Activated CD4-positive, alpha-beta T cell treated with anti-CD3 and anti-CD28 coated beads, Interleukin-10, Interleukin-2, amounts not matched to agents 100 ng/mL and 50 ng/mL, durations not matched to agents 16 hours and 8 hours (primary cell): ENCODE measurements around the gene ZNF234.
"Not testable (repeated sequence)": the region's sequence is repeated elsewhere in the genome, so short reads cannot be mapped to it uniquely, and the experiment has no call there.

Experiments used
- DNase-seq: peaks from one replicate; pipeline ENCODE4 v3.0.0-alpha.2; 2020

The ZNF234 gene

DNA sequence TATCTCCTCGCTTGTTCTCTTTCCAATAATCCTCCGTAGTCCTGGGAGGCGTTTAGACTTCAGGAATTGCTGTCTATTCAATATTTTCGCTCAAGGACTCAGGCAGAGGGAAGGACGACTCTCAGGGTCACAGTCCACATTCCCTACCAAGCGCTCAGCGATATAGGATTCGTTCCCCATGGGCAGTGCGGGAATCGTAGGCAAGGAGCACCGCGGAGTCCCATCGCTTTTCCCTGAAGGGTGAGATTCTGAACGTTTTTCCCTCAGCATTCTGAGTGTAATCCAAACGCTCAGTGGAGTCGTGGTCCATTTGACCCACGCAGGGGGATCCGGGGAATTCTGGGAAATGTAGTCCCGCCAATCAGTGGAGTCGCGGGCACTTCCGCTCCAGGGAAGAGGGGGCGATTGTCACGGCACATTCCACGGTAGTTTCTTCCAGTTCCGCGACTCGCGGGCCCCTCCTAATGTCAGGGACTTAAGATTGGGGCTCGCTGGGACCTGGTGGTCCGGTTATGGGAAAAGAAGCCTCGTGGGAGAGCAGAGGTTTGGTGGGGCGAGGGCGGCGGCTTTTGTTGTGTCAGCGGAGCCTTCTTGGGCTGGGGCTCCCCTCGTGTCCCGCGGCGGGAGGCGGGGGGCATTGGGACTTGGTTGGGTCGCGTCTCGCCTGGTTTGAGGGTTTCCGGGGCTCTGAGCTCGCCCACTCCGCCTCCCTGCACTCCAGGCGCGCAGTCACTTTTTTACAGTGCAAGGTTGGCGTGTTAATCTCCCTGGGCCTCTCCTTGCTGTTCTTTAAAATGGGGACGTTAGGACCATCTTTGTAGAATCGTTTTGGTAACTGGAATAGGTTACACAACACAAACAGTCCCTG is at the start of gene ZNF234:
Gene ZNF234, plus strand, starts transcription at position 364 of the 868 bp plus-strand sequence. CDS start 3,079 bp downstream, outside the sequence.
- DNase-seq = peak; percentile 79

DNA sequence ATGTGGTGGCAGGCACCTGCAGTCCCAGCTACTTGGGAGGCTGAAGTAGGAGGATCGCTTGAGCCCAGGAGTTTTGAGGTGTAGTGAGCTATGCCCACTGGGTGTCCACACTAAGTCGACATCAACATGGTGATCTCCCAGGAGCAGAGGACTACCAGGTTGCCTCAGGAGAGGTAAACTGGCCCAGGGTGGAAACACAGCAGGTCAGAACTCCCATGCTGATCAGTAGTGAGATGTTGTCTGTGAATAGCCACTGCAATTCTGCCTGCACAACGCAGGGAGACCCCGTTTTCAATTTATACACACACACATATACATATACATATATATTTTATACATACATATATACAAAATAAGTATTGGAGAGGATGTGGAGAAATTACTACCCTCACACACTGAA is 49.2 kb upstream of the ZNF234 start:
- DNase-seq = no peak

DNA sequence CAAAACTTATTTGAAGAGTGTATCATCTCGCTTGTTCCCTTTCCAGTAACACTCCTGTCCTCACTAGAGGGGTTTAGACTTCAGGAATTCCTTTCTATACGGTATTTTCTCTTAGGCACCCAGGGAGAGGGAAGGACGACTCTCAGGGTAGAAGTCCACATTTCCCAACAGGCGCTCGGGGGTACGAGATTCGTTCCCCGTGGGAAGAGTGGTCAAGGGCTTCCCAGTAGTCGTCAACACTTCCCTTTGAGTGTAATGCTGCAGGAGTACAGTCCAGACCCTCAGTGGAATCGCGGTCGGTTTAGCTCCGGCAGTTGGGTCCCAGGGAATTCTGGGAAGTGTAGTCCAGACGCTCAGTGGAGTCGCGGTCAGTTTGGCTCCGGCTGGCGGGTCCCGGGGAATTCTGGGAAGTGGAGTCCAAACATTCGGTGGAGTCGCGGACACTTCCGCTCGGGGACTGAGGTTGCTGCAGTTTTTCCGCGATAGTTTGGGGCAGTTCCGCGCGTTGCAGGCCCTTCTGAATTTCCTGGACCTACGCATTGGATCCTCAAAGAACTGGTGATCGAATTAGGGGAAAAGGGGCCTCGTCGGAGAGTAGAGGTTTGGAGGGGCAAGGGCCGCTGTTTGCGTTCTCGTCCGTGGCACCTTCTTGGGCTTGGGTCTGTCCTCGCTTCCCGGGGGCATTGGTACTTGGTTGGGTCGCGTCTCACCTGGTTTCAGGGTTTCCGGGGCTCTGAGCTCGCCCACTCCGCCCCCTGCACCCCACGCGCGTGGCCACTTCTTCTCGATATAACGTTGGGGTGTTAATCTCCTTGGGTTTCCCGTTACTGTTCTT is 47.2 kb upstream of the ZNF234 start, which contains the start of gene ZNF224:
Gene ZNF224, plus strand, starts transcription at position 431 of the 835 bp plus-strand sequence. CDS start 3,513 bp downstream, outside the sequence.
- peak; percentile 91 for DNase-seq

DNA sequence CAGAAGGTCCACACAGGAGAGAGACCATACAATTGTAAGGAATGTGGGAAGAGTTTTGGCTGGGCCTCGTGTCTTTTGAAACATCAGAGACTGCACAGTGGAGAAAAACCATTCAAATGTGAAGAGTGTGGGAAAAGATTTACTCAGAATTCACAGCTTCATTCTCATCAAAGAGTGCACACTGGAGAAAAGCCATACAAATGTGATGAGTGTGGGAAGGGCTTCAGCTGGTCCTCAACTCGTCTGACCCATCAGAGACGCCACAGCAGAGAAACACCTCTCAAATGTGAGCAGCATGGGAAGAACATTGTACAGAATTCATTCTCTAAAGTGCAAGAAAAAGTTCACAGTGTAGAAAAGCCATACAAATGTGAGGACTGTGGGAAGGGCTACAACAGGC is 33.6 kb upstream of the ZNF234 start:
- DNase-seq = no peak

DNA sequence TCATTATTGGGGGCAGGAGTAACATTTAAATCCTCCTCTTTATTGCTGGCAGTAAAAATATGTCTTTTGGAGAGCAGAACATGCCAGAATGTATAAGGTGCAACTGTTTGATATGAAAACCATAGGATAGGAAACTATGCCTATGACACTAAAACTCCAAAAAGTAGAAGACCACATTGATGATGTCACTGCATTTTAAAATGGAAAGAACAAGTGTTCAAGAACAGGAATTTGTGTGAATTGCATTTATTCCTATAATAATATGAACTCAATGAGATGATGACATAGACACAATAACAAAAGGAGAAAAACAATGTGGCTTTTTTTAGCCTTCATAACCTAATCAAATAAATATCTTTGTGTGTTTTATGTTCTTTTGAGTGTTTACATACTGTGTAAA is 31.9 kb upstream of the ZNF234 start:
- DNase-seq = no peak

DNA sequence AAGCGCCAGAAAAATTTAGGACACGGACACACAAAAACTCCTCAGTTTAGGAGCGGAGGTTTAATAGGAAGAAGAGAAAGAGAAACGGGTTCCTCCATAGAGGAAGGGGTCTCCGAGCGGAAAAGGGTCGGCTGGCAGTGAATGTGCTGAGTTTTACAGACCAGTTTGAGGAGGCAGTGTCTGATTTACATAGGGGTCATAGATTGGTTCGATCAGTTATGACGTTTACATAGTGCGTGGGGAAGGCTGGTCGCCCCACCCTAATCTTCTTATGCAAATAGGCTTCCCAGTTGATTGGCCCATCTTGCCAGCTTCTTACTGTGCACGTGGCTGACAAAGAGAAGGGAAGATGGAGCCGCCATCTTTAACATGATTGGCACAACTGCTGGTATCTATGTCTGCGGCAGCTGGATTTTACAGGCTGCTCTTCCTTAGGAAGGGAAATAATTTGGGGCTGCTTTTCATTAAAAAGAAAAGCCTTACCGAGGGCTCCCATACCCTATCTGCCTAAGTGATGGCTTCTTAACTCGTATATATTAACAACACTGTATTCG is 29.4 kb upstream of the ZNF234 start:
- DNase-seq = peak; percentile 23

DNA sequence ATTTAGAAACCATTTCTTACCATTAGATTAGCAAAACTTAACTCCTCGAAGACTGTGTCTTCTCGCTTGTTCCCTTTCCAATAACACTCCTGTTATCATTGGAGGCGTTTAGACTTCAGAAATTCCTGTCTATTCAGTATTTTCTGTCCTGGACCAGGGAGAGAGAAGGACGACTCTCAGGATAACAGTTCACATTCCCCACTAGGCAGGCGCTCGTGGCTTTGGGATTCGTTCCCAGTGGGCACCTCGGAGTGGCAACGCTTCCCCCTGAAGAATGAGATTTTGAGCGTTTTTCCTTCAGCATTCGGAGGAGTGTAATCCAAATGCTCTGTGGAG is 28.6 kb upstream of the ZNF234 start:
- no peak for DNase-seq

DNA sequence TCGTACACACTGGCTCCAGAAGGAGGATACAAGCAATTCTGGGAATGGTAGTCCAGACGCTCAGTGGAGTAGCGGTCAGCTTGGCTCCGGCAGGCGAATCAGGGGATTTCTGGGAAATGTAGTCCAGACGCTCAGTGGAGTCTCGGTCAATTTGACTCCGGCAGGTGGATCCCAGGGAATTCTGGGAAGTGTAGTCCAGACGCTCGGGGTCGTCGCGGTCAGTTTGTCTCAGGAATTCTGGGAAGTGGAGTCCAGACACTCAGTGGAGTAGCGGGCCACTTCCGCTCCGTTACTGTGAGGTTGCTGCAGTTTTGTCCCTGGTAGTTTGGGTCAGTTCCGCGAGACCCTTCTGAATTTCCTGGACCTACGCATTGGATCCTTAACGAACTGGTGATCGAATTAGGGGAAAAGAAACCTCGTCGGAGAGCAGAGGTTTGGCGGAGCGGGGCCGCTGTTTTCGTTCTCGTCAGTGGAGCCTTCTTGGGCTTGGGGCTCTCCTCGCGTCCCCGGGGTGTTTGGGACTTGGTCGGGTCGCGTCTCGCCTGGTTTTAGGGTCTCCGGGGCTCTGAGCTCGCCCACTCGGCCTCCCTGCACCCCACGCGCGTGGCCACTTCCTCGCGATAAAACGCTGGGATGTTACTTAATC is 28.1 kb upstream of the ZNF234 start, which contains the start of gene ZNF225:
Gene ZNF225, plus strand, starts transcription at position 262 of the 646 bp plus-strand sequence. CDS start 2,429 bp downstream, outside the sequence.
- DNase-seq = peak; percentile 96

DNA sequence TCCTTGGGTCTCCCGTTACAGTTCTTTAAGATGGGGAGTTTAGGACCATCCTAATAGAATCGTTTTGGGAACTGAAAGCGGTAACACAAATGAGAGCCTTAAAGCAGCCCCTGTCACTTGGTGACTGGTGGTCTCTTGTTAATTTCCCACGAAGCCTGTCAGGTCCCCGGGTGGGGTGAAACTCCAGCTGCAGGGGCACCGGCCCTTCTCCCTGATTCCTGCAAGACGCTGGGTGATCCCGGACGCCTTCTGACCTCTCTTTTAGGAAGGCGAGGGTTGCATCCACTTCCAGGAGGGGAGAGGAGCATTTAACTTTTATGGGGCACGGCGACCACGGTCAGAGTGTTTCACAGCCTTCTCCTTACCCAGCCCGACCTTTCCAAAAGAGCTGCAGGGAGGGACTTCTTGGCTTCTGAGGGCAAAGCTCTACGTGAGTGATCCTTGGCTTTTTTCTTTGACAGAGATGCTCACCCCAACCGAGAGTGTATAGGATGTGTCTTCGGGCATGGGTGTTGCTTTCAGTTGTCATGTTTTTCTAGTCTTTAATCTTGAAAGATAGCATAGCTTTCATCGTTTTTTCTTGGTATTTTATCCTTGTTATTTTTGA is 27.5 kb upstream of the ZNF234 start:
- DNase-seq = no peak

DNA sequence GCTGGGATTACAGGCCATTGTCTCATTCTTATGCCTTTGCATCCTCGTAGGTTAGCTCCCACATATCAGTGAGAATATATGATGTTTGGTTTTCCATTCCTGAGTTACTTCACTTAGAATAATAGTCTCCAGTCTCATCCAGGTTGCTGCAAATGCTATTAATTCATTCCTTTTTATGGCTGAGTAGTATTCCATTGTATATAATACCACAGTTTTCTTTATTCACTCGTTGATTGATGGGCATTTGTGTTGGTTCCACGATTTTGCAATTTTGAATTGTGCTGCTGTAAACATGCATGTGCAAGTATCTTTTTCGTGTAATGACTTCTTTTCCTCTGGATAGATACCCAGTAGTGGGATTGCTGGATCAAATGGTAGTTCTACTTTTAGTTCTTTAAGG is 20.2 kb upstream of the ZNF234 start:
- not testable (repeated sequence) for DNase-seq

DNA sequence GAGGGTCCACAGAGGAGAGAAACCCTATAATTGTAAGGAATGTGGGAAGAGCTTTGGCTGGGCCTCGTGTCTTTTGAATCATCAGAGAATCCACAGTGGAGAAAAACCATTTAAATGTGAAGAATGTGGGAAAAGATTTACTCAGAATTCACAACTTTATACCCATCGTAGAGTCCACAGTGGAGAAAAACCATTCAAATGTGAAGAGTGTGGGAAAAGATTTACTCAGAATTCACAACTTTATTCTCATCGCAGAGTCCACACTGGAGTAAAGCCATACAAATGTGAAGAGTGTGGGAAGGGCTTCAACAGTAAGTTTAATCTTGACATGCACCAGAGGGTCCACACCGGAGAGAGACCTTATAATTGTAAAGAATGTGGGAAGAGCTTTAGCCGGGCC is 9.4 kb upstream of the ZNF234 start:
- no peak for DNase-seq

DNA sequence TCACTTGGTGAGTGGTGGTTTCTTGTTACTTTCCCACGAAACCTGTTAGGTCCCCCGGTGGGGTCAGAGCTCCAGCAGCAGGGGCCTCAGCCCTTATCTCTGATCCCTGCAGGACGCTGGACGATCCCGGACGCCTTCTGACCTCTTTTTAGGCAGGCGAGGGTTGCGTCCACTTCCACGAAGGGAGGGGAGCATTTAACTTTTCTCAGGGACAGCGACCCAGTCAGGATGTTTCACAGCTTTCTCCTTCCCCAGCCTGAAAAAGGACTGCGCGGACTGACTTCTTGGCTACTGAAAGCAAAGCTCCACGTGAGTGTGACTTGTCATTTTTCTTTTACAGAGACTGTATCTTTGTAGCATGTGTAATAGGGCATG is 692 bp downstream of the ZNF234 start:
- DNase-seq = peak; percentile 2

DNA sequence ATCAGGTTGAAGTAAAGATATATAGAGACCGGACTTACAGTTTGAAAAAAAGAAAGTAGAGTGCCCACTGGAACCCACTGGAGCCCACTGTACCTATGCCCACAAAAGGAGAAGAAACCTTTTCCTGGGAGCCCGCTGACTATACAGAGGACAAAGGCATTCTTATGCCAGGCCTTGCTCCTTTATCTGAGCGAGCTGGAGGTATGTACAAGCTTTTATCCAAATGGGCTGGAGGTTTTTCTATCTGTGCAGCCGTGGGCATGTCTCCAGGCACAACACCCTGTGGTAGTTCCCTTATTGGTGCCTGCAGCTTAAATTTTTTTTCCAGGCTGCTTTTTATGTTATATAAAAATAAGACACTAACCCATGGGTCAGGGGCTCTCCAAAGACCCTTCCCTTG is 8.4 kb downstream of the ZNF234 start:
- no peak for DNase-seq

DNA sequence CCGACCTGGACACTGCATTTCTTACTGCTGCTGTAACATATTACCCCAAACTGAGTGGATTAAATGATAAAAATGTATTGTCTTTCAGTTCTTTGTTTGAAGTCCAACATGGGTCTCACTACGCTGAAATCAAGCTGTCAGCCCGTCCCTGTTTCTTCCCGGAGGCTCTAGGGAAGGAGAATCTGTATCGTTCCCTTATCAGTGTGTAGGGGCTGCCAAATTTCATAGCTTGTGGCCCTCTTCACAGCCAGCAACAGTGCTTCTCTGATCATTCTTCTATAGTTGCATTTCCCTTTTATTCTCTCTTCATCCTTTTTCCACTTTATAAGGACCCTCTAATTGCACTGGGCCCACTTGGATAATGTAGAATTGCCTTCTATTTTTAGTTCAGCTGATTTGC is 10.1 kb downstream of the ZNF234 start:
- no peak for DNase-seq

DNA sequence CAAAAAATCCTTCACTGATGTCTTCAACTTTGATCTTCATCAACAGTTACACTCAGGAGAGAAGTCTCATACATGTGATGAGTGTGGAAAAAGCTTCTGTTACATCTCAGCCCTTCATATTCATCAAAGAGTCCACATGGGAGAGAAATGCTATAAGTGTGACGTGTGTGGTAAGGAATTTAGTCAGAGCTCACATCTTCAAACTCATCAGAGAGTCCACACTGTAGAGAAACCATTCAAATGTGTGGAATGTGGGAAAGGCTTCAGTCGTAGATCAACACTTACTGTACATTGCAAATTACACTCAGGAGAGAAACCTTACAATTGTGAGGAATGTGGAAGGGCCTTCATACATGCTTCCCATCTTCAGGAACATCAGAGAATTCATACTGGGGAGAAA is 15.1 kb downstream of the ZNF234 start:
- no peak for DNase-seq

DNA sequence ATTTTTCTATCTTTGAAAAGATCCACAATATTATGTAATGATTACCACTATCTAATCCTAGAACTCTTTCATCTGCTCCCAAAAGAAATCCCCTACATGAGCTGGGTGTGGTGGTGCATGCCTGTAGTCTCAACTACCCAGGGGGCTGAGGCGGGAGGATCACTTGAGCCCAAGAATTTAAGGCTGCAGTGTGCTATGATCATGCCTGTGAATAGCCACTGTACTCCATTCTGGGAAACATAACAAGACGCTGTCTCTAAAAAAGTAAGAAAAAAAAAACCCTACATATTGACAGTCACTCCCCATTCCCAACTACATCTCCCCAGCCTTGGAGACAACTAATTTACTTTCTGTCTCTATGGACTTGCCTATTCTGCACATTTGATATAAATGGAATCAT is 22.4 kb downstream of the ZNF234 start:
- DNase-seq = no peak

DNA sequence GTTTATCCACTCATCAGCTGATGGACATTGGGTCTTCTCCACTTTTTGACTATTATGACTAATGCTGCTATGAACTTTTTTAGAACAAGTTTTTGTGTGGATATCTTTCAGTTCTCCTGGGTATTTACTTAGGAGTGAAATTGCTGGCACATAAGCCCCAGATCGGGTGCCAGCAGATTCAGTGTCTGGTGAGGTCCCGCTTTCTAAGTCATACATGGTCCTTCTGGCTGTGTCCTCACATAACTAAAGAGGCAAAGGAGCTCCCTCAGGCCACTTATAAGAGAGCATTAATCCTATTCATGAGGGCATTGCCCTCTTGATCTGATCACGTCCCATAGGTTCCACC is 22.9 kb downstream of the ZNF234 start:
- DNase-seq = no peak

DNA sequence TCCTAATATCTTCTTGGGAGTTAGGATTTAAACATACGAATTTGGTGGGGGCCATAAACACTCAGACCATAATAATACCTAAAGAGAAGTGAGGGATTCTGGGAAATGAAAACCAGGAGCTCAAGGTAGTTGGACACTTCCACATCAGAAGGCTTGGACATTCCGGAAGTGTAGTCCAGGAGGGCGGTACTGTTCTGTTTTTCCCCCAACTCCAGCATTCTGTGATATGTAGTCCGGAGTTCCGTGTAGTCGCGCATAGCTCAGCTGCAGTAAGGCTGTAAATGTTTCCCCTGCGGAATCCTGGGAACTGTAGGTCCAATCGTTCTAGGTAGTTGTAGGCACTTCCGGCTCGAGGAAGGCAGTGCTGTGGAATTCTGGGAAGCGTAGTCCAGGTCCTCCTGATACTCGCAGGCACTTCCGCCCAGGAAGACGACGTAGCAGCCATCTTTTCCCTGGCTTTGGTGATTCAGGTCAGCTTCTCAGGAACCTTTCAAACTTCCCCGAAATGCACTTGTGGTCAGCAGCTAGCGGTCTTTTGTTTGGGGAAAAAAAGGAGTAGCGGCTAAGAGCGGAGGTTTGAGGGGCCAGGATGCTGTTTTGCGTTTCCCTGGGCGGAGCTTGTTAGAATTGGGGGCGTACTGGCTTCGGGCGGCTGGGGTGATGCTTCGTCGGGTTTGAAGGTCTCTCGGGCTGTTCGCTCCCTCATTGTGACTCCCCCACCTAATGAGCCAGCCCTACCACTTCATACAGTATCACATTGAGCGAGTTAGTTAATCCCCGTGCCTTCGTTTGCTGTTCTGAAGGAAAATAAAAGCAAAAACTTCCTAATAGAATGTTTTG is 23.5 kb downstream of the ZNF234 start, which contains the start of gene ZNF226:
Gene ZNF226, plus strand, starts transcription at position 428 of the 840 bp plus-strand sequence. CDS start 4,981 bp downstream, outside the sequence.
- DNase-seq = peak; percentile 91

DNA sequence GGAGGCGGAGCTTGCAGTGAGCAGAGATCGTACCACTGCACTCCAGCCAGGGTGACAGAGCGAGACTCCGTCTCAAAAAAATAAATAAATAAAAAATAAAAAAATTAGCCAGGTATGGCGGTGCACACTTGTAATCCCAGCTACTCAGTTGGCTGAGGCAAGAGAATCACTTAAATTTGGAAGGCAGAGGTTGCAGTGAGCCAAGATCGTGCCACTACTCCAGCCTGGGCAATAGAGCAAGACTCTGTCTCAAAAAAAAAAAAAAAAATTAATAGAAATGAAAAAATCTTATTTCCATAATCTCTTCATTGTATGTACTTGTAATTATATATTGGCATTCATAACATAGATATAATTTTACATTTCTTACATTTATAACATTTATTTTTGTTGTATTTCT is 29.3 kb downstream of the ZNF234 start:
- not testable (repeated sequence) for DNase-seq

DNA sequence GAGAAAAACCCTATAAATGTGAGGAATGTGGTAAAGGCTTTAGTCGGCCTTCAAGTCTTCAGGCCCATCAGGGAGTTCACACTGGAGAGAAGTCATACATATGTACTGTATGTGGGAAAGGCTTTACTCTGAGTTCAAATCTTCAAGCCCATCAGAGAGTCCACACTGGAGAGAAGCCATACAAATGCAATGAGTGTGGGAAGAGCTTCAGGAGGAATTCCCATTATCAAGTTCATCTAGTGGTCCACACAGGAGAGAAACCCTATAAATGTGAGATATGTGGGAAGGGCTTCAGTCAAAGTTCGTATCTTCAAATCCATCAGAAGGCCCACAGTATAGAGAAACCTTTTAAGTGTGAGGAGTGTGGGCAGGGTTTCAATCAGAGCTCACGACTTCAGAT is 35.2 kb downstream of the ZNF234 start:
- DNase-seq = no peak

DNA sequence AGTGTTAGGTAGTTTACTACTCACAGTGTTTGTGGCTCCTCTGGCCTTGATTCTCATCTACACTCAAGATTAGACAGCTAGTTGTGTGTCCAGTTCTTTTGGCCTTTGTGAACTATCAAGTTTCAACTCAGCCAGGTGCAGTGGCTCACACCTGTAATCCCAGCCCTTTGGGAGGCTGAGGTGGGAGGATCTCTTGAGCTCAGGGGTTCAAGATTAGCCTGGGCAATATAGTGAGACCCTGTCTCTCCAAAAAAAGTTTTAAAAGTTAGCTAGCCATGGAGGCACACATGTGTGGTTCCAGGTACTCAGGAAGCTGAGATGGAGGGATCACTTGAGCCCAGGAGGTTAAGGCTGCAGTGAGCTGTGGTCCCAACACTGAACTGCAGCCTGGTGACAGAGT is 39.6 kb downstream of the ZNF234 start:
- DNase-seq = no peak

DNA sequence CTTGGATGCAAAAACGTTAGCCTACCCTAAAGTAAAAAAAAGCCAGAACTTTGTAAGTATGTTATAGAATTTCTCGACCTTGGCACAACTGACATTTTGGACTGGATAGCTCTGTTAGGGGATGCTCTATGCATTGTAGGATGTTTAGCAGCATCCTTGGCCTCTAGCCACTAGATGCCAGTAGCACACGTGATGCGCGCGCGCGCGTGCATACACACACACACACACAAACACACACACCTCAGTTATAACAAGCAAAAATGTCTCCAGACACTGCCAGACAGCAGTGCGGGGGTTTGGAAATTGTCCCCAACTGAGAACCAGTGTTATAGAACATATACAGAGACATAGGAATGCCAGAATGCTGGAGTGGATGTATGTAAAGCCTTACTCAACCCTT is 40.8 kb downstream of the ZNF234 start:
- no peak for DNase-seq
